Pancreas (tissue), 10 donors: ENCODE data around the gene CNTRL. TPM values are rescaled to one million over a fixed set of nuclear protein-coding genes. Genes with fewer than 3 reads are reported as not detected.

ENCODE experiments used
- ATAC-seq, 4 donors: fragments of 200-7000 bp; cut with Tn5 transposase; one replicate each; pipeline versions ENCODE4 v1.8.0 to v1.9.1; 2020; ENCODE audit warnings: mild to moderate bottlenecking in 4 of 4, moderate library complexity in 4 of 4
- DNase-seq, 6 donors: peaks; one replicate each; pipeline ENCODE4 v3.0.0-alpha.2; 2020
- FAIRE-seq: peaks from 2 replicates; lab custom pipeline; 2012; peaks lifted over from hg19 to GRCh38; lab: Jason Lieb, UNC
- H3K27ac ChIP-seq, 4 donors: fragments of 200-600 bp; sonication (generic); 1 replicate in 3 of 4; 2 replicates in 1 of 4; pipeline versions ENCODE4 v1.5.0 to v1.8.0; 2020
- H3K27me3 ChIP-seq, 4 donors: fragments of 200-600 bp; one replicate each; pipeline ENCODE4 v1.8.0; 2021
- H3K36me3 ChIP-seq, 3 donors: fragments of 200-600 bp; sonication (generic) in 1 of 3; one replicate each; pipeline versions ENCODE4 v1.5.0 to v1.8.0; 2020 to 2021
- H3K4me1 ChIP-seq, 3 donors: fragments of 200-600 bp; one replicate each; pipeline ENCODE4 v1.8.0; 2021
- H3K4me3 ChIP-seq, 4 donors: fragments of 200-600 bp; sonication (generic) in 2 of 4; one replicate each; pipeline versions ENCODE4 v1.5.0 to v1.8.0; 2020 to 2021
- H3K9me3 ChIP-seq, 4 donors: fragments of 200-600 bp; one replicate each; pipeline ENCODE4 v1.8.0; 2021
- CTCF ChIP-seq, 4 donors: fragments of 200-600 bp; sonication (generic) in 3 of 4; IDR thresholded peaks; one replicate each; pipeline versions ENCODE4 v1.5.0 to v1.8.0; 2021; ENCODE audit warnings: antibody characterized with exemption in 4 of 4
- WGBS, 2 donors: extraction: QIAGEN DNeasy Blood & Tissue Kit; methylation state at CpG; one replicate each; pipeline ENCODE4 v1.1.7; 2013; 5-methylcytosine and 5-hydroxymethylcytosine counted together
- intact Hi-C, 3 donors: fragments of 100-400 bp; cut with DNase I; formaldehyde crosslinking; loops; one replicate each; pipeline versions ENCODE4 v1.11.1 to v1.14.2; 2022
- polyA plus RNA-seq, 2 donors: library from polyadenylated mRNA; stranded (reverse); fragments of 200-250 nt; gene quantifications; one replicate each; pipeline ENCODE4 v1.2.3, GENCODE V29; 2013
- total RNA-seq, 6 donors: library from RNA; stranded (reverse); fragmentation: NEBNext Ultra II Directional in 4 of 6; extraction: Animal tissue kit (Norgen Biotek cat#: 25700) in 4 of 6; gene quantifications; one replicate each; pipeline versions ENCODE4 v1.2.1 to v1.2.4, GENCODE V29; 2021 to 2023
- donor health status: healthy with polysubstance abuse.
- donor health status: DM: no; HTN: no; CAD: no; lungs with moderate emphysema.
- donor health status: DM: no; HTN: no; CAD: no.
- donor health status: control.
- donor health status: control.
- donor health status: Bipolar disorder and iron deficiency.
- donor health status: DM: yes; HTN: yes; CAD: no.
- donor health status: DM: no; HTN: no; CAD: no.
- donor health status: DM: no; HTN: no; CAD: no.
- donor health status: DM: yes; HTN: yes; CAD: no.

CNTRL gene
- total and polyA plus RNA-seq, 8 donors = 5.0 to 12.1 (median 6.5) TPM

GRCh38 chr9:121222524-121223171 lies 147.9 kb downstream of the CNTRL start:
- H3K27ac ChIP-seq = no peak overlapping the region
- peak overlapping the region in 1 of 4 donors; percentile 15 for H3K4me3 ChIP-seq
- peak; percentile 66 to 84 (median 73) for ATAC-seq
- TF ChIP-seq CTCF (IDR thresholded peaks at IDR 0.05) = peak; percentile 49 to 71 (median 61)
- intact Hi-C loops = no loop called here
- FAIRE-seq = no peak
- DNase-seq = peak in 2 of 6 donors; percentile 18 to 31
- WGBS, 2 donors = 39 to 47% methylated on average over 12 of the region's 12 CpGs
- H3K27me3 ChIP-seq = no peaks in the 10 kb centered on the region
- no peaks in the 10 kb centered on the region for H3K36me3 ChIP-seq
- H3K9me3 ChIP-seq = no peaks in the 10 kb centered on the region
- no peaks in the 10 kb centered on the region for H3K4me1 ChIP-seq

- Histone ChIP-seq H3K27me3 (no peaks in the 10 kb centered on the region), H3K27ac (no peak overlapping the region), H3K4me1 (peaks cover 0 to 4% (median 0%) of the 10 kb centered on the region in 3 donors), H3K4me3 (no peak overlapping the region), H3K36me3 (no peaks in the 10 kb centered on the region), H3K9me3 (no peaks in the 10 kb centered on the region)
- DNase-seq = no peak
- TF ChIP-seq CTCF (IDR thresholded peaks at IDR 0.05) = no peak
- no peak for FAIRE-seq
- intact Hi-C loops = no loop called here
- ATAC-seq = no peak
- WGBS, 2 donors = 62 to 75% methylated on average over 5 of the region's 5 CpGs
Observed at GRCh38 chr9:121225240-121225639, 150.5 kb downstream of the CNTRL start.

- intact Hi-C loops = no loop called here
- Histone ChIP-seq H3K36me3 (no peaks in the 10 kb centered on the region), H3K27me3 (no peaks in the 10 kb centered on the region), H3K4me1 (peaks cover 0 to 4% (median 0%) of the 10 kb centered on the region in 3 donors), H3K27ac (no peak overlapping the region), H3K4me3 (no peak overlapping the region), H3K9me3 (no peaks in the 10 kb centered on the region)
- ATAC-seq (no peak), FAIRE-seq (no peak), DNase-seq (no peak)
- WGBS, 2 donors = 74 to 80% methylated on average over 2 of the region's 2 CpGs
- TF ChIP-seq CTCF (IDR thresholded peaks at IDR 0.05) = no peak
Observed at GRCh38 chr9:121226175-121226574, 151.4 kb downstream of the CNTRL start.

Other genes with a start within 250 kb of the CNTRL start
- gene PSMD5, start 232.0 kb upstream of the CNTRL start, total RNA-seq = 10 to 100 TPM; 18.3 to 33.0 (median 23.6) TPM
- gene PSMD5, start 232.0 kb upstream of the CNTRL start, polyA plus RNA-seq = 10 to 100 TPM in 1 of 2 donors, 1 to 10 TPM in 1; 5.8 to 12.2 TPM
- 1 to 10 TPM; 2.2 to 7.4 (median 4.0) TPM for gene PHF19, start 197.8 kb upstream of the CNTRL start, total RNA-seq
- 1 to 10 TPM; 4.3 to 5.9 TPM for gene PHF19, start 197.8 kb upstream of the CNTRL start, polyA plus RNA-seq
- gene TRAF1, start 148.2 kb upstream of the CNTRL start, total RNA-seq = 1 to 10 TPM; 1.3 to 8.1 (median 1.7) TPM
- gene TRAF1, start 148.2 kb upstream of the CNTRL start, polyA plus RNA-seq = 1 to 10 TPM; 5.2 to 6.2 TPM
- gene C5, start 24.7 kb upstream of the CNTRL start, total RNA-seq = 10 to 100 TPM; 12.7 to 29.9 (median 16.3) TPM
- gene C5, start 24.7 kb upstream of the CNTRL start, polyA plus RNA-seq = 1 to 10 TPM; 5.2 to 6.5 TPM
- gene RAB14, start 126.9 kb downstream of the CNTRL start, total RNA-seq = 10 to 100 TPM; 13.3 to 37.0 (median 25.2) TPM
- 10 to 100 TPM in 1 of 2 donors, 1 to 10 TPM in 1; 9.2 to 21.3 TPM for gene RAB14, start 126.9 kb downstream of the CNTRL start, polyA plus RNA-seq
- 100 to 1,000 TPM in 3 of 6 donors, 10 to 100 TPM in 3; 44.0 to 190 (median 97.8) TPM for gene GSN, start 193.2 kb downstream of the CNTRL start, total RNA-seq
- gene GSN, start 193.2 kb downstream of the CNTRL start, polyA plus RNA-seq = 100 to 1,000 TPM; 154 to 193 TPM